Stimulated activated CD8-positive, alpha-beta memory T cell treated with anti-CD3 and anti-CD28 coated beads, Interleukin-4, amount 100 ng/mL, for 48 hours (primary cell): ENCODE data around the gene CDK5R2.
A peak's percentile ranks its signal among the peaks of the same experiment; 100 is the strongest.
"Not testable (repeated sequence)": the region's sequence is repeated elsewhere in the genome, so short reads cannot be mapped to it uniquely, and the experiment has no call there.

Experiments
- DNase-seq: peaks from one replicate; pipeline ENCODE4 v3.0.0-alpha.2; 2020

The CDK5R2 gene

GRCh38 chr2:218959141-218959731, at the start of gene CDK5R2:
Gene CDK5R2 (plus strand): TSS chr2:218959666. CDS start chr2:218959821, 155 bp downstream.
- DNase-seq = peak; percentile 93

- DNase-seq = no peak
Observed at GRCh38 chr2:218910741-218911140, 48.7 kb upstream of the CDK5R2 start.

DNA sequence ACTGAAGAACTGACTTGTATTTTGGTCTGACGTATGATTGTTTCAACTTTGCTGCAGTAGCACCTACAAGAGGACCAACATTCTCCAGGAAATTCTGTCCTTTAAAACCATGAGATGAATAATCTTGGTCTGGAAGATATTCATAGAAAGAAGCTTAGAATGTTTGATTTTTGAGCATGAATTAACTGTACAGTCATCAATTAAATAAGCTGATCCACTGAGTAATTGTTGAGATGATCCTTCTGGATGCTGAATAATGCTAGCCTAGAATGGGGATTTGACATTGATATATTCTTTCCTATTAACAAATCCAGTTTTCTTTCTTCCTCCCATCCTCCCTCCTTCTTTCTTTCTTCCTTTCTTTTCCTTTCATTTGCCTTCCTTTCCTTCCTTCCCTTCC, 39.0 kb upstream of the CDK5R2 start:
- no peak for DNase-seq

DNA sequence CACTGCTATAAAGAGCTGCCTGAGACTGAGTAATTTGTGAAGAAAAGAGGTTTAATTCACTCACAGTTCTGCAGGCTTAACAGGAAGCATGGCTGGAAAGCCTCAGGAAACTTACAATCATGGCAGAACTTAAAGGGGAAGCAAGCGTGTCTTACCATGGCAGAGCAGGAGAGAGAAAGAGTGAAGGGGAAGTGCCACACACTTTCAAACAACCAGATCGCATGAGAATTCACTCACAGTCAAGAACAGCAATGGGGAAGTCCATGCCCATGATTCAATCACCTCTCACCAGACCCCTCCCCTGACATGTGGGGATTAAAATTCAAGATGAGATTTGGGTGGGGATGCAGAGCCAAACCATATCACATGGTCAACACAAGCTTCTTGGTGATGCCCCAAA, 34.7 kb upstream of the CDK5R2 start:
- DNase-seq = no peak

- no peak for DNase-seq
Observed at GRCh38 chr2:218925434-218925833, 34.0 kb upstream of the CDK5R2 start.

GRCh38 chr2:218927422-218927821, 32.0 kb upstream of the CDK5R2 start:
- DNase-seq = no peak

DNA sequence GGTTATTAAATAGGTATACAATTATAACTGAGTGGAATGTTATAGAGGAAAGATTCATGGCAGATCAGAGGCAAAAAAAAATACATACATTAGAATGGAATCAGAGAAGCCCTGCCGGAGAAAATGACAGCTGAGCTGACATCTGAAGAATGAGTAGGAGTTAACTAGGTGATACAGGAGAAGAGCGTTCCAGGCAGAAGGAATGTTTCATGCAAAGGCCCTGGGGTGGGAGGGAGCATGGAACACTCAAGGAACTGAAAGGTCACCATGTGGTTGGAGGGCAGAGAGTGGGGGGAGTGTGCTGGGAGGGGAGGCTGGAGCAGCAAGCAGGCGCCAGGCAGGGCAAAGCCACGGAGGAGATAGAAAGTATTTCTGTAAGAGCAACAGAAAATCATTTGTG, 31.6 kb upstream of the CDK5R2 start:
- DNase-seq = no peak

- not testable (repeated sequence) for DNase-seq
Observed at GRCh38 chr2:218930488-218930887, 29.0 kb upstream of the CDK5R2 start.

- DNase-seq = not testable (repeated sequence)
Observed at GRCh38 chr2:218931751-218932150, 27.7 kb upstream of the CDK5R2 start.

DNA sequence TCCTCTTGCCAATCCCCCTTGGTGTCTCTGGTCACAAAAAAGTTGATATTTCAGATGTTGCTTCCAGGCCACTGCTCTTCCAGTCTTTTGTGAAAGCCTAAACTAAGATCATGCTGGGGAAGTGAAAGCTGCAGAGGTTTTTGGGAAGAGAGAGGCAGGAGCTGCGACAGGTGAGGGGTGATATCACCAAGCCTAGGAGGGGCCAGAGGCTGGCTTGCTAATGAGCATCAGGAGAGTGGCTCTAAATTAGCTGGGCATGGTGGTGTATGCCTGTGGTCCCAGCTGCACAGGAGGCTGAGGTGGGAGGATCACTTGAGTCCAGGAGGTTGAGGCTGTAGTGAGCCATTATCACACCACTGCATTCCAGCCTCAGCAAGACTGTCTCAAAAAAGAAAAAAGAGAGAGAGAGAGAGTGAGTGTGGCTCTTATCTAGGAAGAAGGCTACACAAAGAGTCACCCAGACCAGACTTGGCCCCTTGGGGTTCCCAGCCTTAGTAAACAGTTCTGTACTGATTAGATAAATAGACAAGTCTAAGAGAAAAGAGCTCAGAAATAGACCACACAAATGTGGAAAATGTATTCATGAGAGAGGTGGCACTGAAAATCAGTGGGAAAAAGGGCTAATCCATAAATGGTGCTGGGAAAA, 14.6 kb upstream of the CDK5R2 start:
- DNase-seq = no peak

DNA sequence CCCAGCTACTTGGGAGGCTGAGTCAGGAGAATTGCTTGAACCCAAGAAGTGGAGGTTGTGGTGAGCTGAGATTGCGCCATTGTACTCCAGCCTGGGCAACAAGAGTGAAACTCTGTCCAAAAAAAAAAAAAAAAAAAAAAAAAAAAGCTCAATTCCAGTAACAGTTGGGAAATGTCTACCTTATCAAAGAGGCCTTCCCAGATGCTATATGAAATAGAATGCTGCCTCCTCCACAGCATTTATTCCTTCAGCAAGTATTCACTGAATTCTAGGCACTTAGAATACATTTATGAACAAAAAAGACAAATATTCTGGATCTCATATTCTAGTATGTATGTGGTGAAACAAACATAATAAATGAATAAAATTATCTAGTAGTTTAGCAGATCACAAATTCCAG, 12.8 kb upstream of the CDK5R2 start:
- DNase-seq = no peak

- DNase-seq = no peak
Observed at GRCh38 chr2:218952160-218952559, 7.3 kb upstream of the CDK5R2 start.

GRCh38 chr2:218953366-218953954, 6.0 kb upstream of the CDK5R2 start:
- DNase-seq = no peak

GRCh38 chr2:218954541-218955300, 4.7 kb upstream of the CDK5R2 start:
- no peak for DNase-seq

DNA sequence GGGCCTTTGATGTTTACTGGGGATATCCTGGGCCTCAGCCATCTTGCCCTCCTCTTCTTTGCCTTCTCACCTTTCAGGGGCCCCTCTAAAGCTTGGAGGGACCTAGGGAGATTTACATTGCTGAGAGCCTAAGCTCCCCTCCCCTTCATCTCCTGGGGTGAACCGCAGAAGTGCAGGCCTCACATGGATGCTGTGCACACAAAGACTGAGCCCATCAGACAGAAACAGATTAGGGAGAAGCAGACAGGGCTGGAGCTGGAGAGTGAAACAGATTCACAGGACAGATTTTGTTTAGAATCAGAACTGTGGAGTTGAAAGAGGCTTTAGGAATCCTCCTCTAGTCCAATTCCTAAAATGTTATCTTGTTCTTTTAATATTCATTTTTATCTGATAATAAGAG, 3.4 kb upstream of the CDK5R2 start:
- DNase-seq = no peak

GRCh38 chr2:218957671-218958070, 1.8 kb upstream of the CDK5R2 start:
- no peak for DNase-seq

GRCh38 chr2:218958276-218958675, 1.2 kb upstream of the CDK5R2 start:
- no peak for DNase-seq

DNA sequence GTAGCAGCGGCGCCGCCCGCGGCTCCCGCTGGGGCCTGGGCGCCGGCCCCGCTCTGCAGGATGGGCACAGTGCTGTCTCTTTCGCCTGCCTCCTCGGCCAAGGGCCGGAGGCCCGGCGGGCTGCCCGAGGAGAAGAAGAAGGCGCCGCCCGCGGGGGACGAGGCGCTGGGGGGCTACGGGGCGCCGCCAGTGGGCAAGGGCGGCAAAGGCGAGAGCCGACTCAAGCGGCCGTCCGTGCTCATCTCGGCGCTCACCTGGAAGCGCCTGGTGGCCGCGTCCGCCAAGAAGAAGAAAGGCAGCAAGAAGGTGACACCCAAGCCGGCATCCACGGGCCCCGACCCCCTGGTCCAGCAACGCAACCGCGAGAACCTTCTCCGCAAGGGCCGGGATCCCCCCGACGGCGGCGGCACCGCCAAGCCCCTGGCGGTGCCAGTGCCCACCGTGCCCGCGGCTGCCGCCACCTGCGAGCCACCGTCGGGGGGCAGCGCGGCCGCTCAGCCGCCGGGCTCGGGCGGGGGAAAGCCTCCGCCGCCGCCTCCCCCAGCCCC, 369 bp downstream of the CDK5R2 start:
- peak; percentile 22 for DNase-seq

- DNase-seq = peak; percentile 20
Observed at GRCh38 chr2:218960309-218961165, 1.1 kb downstream of the CDK5R2 start.

GRCh38 chr2:218961229-218961628, 1.8 kb downstream of the CDK5R2 start:
- peak; percentile 18 for DNase-seq

DNA sequence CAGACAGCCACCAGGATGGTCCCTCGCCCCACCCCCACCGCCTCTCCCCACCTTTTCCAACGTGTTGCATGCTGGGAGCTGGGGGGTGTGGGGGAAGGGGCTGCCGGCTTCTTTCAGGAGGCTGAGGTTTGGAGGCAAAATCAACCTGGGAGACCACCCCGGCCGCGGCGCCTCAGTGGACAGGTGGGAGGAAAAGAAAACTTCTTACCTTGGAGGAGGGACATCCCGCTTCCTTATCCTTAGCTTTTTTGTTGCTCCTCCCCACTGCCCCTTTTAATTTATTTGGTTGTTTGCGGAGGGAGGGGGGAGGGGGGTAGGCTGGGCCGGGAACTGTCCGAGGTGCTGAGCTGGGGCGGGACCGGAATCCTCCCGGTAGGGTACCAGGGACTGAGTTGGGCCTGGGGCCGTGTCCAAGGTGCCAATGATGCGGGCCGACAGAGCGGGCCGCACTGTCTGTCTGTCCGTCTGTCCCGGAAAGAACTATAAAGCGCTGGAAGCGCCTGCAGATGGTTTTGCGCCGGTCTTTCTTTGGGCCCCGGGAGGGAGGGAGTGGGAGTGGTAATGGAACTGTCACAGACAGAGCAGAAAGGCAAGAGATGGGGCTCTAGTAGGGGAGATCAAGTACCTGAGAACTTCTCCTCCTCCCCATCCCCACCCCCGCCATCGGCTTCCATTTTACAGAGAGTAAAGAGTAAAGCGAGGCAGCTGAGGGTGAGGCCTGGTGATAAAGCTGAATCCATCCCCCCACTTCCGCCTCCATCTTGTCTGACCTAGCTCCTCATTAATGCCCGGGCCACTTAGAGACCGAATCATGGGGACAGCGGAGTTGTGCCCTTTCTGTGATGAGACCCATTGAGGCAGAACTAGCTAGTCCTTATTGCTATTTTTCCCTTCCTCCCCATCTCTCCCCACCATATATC, 2.4 kb downstream of the CDK5R2 start:
- peak; percentile 53 for DNase-seq
